BJ (cell line): ENCODE results near the gene TYW1B. TPM values are rescaled to one million over a fixed set of nuclear protein-coding genes. Genes with fewer than 3 reads are reported as not detected.
"Not testable (repeated sequence)": the region's sequence is repeated elsewhere in the genome, so short reads cannot be mapped to it uniquely, and the experiment has no call there.

Experiments
- CTCF ChIA-PET: fragments of 350-600 bp; formaldehyde crosslinking; extraction: SDS; loops from one replicate; lab custom pipeline; 2021; ENCODE audit warnings: antibody characterized with exemption, inconsistent platforms; lab: Yijun Ruan, JAX
- POLR2A ChIA-PET: fragments of 300-600 bp; sonication (Branson Sonifier 250); formaldehyde crosslinking; extraction: SDS; loops from one replicate; lab custom pipeline; 2021; ENCODE audit warnings: antibody characterized with exemption; lab: Charles Lee
- DNase-seq: peaks from one replicate; pipeline ENCODE4 v3.0.0-alpha.2; 2011; ENCODE audit warnings: low read depth
- H3K27me3 ChIP-seq: 2 replicates; pipeline ENCODE4 v1.6.0; 2011; ENCODE audit warnings: low read length; ENCODE audit not compliant: control insufficient read depth, insufficient read depth
- H3K36me3 ChIP-seq: 2 replicates; pipeline ENCODE4 v1.5.1; 2011; ENCODE audit warnings: low read length; ENCODE audit not compliant: control insufficient read depth, insufficient read depth
- H3K4me3 ChIP-seq: 2 replicates; pipeline ENCODE4 v1.5.1; 2011; ENCODE audit warnings: low read depth, mild to moderate bottlenecking, control low read depth, low read length
- polyA minus RNA-seq: library from RNA; depleted of rRNA, polyadenylated mRNA; stranded (reverse); fragments of >200 nt; gene quantifications from 2 replicates; pipeline ENCODE4 v1.2.3, GENCODE V29; 2011; rRNA and poly(A)+ RNA removed
- polyA plus RNA-seq: library from polyadenylated mRNA; depleted of rRNA; stranded (reverse); fragments of >200 nt; gene quantifications from 2 replicates; pipeline ENCODE4 v1.2.3, GENCODE V29; 2011; rRNA removed

The TYW1B gene
- 0.37 and 0.66 TPM in 2 replicates for polyA plus RNA-seq
- 1.0 and 1.7 TPM in 2 replicates for polyA minus RNA-seq

DNA sequence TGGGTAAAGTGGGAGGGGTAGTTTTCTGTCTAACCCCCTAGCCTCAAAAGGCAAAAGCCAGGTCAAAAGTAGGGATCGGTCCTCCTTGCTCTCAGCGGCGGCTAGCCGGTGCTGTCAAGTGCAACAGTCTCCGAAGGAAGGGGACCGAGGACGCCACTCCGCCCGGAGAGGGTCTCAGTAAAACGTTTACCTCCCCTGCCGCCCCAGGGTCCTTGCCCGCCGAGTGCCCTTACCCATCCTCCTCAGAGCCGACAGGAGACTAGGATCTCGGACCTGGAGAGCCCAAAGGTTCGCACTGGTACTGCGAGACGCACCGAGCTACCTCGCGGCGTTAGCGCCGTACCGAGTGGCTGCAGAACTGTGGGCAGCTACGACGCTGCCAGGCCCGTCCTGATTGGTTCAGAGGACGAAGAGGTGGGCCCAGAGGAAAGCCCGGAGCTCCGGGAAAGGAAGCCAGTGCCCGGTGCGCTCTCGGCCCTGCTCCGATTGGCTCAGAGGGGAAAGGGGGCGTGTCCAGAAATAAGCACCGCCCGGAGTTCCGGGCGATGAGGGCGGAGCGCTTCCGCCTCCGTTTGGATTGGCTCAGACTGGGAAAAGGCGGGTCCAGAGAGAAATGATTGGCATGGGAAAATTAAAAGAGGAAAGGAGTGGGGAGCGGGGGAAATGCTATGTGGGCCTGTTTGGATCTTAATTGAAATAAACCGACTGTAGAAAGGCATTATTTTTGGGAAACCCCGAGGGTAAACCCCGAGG is at the start of gene TYW1B:
TSS of gene TYW1B (minus strand) at position 362 of the 753 bp plus-strand sequence. CDS start at position 237, 125 bp downstream.
- DNase-seq, result peak; percentile 77
- H3K36me3 ChIP-seq, POLR2A ChIA-PET, H3K27me3 ChIP-seq: not testable (repeated sequence)
- peak within 1 kb of the TSS; percentile 72 for H3K4me3 ChIP-seq
- CTCF ChIA-PET, result interaction anchor here (3.4 kb wide), 1 partner anchor 89 kb away, joined by 19 read pairs; no protein-coding TSS in a partner anchor

DNA sequence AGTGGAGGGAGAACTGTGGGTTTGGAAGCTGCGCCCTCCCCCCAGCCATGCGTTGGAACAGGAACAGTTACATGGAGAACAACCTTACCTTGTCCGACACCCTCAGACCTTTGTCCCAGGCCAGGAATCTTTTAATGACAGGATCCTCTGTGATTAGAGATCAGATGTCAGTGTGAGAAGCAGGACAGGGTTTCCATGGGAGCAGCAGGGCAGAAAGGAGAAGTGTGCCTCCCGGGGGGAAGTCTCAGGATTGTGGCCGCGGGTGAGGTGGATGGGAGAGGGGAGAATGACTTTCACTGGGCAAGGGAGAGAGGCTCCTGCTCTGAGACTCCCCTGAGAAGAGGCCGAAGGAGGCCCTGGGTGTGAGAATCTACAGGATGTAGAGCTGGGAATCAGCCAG is 39.6 kb upstream of the TYW1B start:
- CTCF ChIA-PET, DNase-seq, H3K27me3 ChIP-seq, H3K4me3 ChIP-seq, H3K36me3 ChIP-seq, POLR2A ChIA-PET: not testable (repeated sequence)

- DNase-seq, CTCF ChIA-PET, H3K27me3 ChIP-seq, POLR2A ChIA-PET, H3K36me3 ChIP-seq, H3K4me3 ChIP-seq: not testable (repeated sequence)
Measured at GRCh38 chr7:72858846-72859400, 30.9 kb upstream of the TYW1B start.

DNA sequence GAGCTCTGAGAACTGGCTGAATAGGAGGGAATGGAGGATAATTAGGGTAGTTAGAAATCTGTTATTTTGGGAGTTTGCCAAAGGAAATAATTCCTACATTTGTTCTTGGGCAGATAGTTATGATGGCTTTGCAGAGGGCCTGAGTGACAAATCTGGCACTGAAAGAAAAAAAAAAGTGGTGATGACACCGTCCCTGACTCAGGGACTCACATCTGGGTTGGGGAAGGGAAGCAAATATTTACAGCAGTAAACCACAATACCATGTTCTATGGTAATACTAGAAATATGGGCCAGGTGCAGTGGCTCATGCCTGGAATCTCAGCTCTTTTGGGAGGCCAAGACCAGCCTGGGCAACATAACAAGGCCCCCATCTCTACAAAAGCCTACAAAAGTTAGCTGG is 29.9 kb upstream of the TYW1B start:
- H3K36me3 ChIP-seq, CTCF ChIA-PET, H3K27me3 ChIP-seq, DNase-seq, POLR2A ChIA-PET, H3K4me3 ChIP-seq: not testable (repeated sequence)

DNA sequence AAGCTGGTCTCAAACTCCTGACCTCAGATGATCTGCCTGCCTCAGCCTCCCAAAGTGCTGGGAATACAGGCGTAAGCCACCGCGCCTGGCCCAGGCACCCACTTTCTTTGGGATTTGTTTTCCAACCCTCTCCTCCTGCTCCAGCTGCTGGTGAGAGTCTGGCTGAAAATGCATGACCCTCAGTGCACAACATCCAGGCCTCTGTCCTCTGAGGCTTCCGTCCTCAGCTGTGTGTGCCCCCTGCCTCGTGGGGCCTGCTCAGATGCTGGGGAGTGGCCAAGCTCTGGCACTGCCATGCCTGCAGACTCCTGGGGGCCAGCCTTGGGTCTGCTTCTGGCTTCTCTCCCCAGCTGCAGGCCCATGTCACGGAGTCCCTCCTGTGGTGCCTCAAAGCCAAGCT is 27.3 kb upstream of the TYW1B start:
- H3K27me3 ChIP-seq, H3K36me3 ChIP-seq, POLR2A ChIA-PET, DNase-seq, CTCF ChIA-PET, H3K4me3 ChIP-seq: not testable (repeated sequence)

DNA sequence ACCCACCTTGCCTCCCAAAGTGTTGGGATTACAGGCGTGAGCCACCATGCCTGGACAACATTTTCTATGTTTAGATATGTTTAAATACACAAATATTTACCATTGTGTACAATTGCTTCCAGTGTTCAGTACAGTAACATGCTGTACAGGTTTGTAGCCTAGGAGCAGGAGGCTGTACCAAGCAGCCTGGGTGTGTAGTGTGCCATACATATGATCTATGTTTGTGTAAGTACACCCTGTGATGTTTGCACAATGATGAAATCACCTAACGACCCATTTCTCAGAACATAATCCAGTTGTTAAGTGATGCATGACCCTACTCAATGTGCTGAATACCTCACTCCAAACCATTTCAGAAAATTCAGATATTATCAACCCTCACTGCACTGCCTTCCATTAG is 24.9 kb upstream of the TYW1B start:
- H3K27me3 ChIP-seq, DNase-seq, CTCF ChIA-PET, H3K36me3 ChIP-seq, H3K4me3 ChIP-seq, POLR2A ChIA-PET: not testable (repeated sequence)

- CTCF ChIA-PET, POLR2A ChIA-PET, H3K36me3 ChIP-seq, H3K27me3 ChIP-seq, H3K4me3 ChIP-seq, DNase-seq: not testable (repeated sequence)
Measured at GRCh38 chr7:72850746-72851145, 22.7 kb upstream of the TYW1B start.

GRCh38 chr7:72844146-72844545 is 16.1 kb upstream of the TYW1B start:
- H3K27me3 ChIP-seq, CTCF ChIA-PET, POLR2A ChIA-PET, DNase-seq, H3K36me3 ChIP-seq, H3K4me3 ChIP-seq: not testable (repeated sequence)

DNA sequence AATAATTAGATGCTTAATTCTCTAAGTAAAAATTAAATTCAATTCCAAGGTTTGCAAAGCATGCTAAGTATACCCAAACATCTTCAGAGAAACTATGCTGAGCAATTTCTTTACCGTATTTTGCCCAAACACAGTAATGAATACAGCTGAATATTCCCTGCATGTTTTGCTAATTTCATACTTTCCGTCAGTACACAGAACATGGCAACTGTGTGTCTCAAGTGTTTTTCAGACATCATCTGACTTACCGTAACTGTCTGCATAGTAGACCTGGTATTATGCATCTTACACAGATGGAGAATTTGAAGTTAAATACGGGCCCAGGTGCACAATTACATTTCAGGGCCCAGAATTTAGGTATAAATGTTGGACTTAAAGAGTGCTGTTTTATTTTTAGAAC is 15.2 kb upstream of the TYW1B start:
- H3K4me3 ChIP-seq, DNase-seq, H3K27me3 ChIP-seq, POLR2A ChIA-PET, H3K36me3 ChIP-seq, CTCF ChIA-PET: not testable (repeated sequence)

- H3K4me3 ChIP-seq, DNase-seq, H3K36me3 ChIP-seq, POLR2A ChIA-PET, H3K27me3 ChIP-seq, CTCF ChIA-PET: not testable (repeated sequence)
Measured at GRCh38 chr7:72840966-72841511, 13.0 kb upstream of the TYW1B start.

GRCh38 chr7:72838315-72838714 is 10.3 kb upstream of the TYW1B start:
- H3K27me3 ChIP-seq, H3K4me3 ChIP-seq, DNase-seq, CTCF ChIA-PET, POLR2A ChIA-PET, H3K36me3 ChIP-seq: not testable (repeated sequence)

- H3K4me3 ChIP-seq, H3K27me3 ChIP-seq, DNase-seq, H3K36me3 ChIP-seq, CTCF ChIA-PET, POLR2A ChIA-PET: not testable (repeated sequence)
Measured at GRCh38 chr7:72837291-72837690, 9.3 kb upstream of the TYW1B start.

GRCh38 chr7:72830567-72830966 is 2.6 kb upstream of the TYW1B start:
- H3K27me3 ChIP-seq, POLR2A ChIA-PET, H3K36me3 ChIP-seq, DNase-seq: not testable (repeated sequence)
- peak overlapping the region; percentile 74 for H3K4me3 ChIP-seq
- CTCF ChIA-PET, result interaction anchor here (1.6 kb wide), 1 partner anchor 85 kb away, joined by 9 read pairs; no protein-coding TSS in a partner anchor
